ENCODE data around the gene XPO4.

Gene XPO4

DNA sequence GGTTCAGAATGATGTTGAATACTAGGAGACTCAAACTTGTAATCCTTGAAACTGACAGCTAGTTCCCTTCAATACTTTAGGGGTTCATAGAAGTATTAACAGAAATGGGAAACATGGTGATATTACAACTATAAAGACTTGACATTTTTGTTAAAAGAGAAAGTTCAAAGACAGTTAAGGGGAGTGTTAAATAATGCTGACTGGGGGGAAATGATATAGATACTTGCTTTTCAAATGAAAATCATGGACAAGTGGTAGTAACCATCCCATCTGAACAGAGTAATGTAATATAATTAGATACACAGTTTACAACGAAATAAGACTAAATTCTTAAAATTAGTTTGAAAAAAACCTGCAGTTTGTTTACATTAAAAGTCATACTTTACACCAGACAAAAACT, 122.2 kb downstream of the XPO4 start:
- Histone ChIP-seq H3K36me3 (ENCODE audit: low read depth) (peaks cover 29% of the 10 kb centered on the region), H3K4me1 (ENCODE audit: insufficient read depth, poor library complexity, severe bottlenecking) (no peaks in the 10 kb centered on the region), H3K27ac (ENCODE audit: poor library complexity, severe bottlenecking) (no peak overlapping the region), H3K9me3 (ENCODE audit: severe bottlenecking) (no peaks in the 10 kb centered on the region), H3K4me3 (ENCODE audit: severe bottlenecking) (no peak overlapping the region), H3K27me3 (ENCODE audit: insufficient read depth, poor library complexity, severe bottlenecking) (no peaks in the 10 kb centered on the region)
- ATAC-seq (ENCODE audit: low read depth) (no peak), DNase-seq (ENCODE audit: low spot score) (no peak)
- no peak for TF ChIP-seq CTCF (IDR thresholded peaks at IDR 0.05; ENCODE audit: poor library complexity, severe bottlenecking)

DNA sequence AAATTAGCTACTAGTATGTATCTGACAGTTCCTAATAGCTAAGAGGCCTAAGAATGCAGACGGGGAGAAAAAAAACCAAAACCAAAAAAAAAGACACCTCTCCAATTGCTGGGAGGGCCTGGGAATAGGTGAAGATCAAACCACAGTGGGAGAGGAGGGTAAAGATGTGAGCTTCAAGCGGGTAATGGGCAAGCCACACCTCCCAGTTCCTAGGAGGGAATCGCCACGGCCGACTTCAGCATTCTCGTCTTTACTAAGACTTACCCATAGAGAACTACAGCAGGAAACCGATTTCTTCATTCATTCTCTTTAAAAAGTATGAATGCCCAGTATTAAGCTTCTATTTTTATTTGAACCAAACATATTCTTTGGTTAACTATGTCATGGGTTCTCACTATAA, 123.1 kb downstream of the XPO4 start:
- no peaks in the 10 kb centered on the region for H3K9me3 ChIP-seq (ENCODE audit: severe bottlenecking)
- no peaks in the 10 kb centered on the region for H3K4me1 ChIP-seq (ENCODE audit: insufficient read depth, poor library complexity, severe bottlenecking)
- no peak overlapping the region for H3K27ac ChIP-seq (ENCODE audit: poor library complexity, severe bottlenecking)
- no peak overlapping the region for H3K4me3 ChIP-seq (ENCODE audit: severe bottlenecking)
- no peak for DNase-seq (ENCODE audit: low spot score)
- H3K27me3 ChIP-seq (ENCODE audit: insufficient read depth, poor library complexity, severe bottlenecking): no peaks in the 10 kb centered on the region
- no peak for ATAC-seq (ENCODE audit: low read depth)
- H3K36me3 ChIP-seq (ENCODE audit: low read depth): peaks cover 28% of the 10 kb centered on the region
- no peak for TF ChIP-seq CTCF (IDR thresholded peaks at IDR 0.05; ENCODE audit: poor library complexity, severe bottlenecking)

GRCh38 chr13:20778311-20778710, 124.2 kb downstream of the XPO4 start:
- Histone ChIP-seq H3K27me3 (ENCODE audit: insufficient read depth, poor library complexity, severe bottlenecking) (no peaks in the 10 kb centered on the region), H3K36me3 (ENCODE audit: low read depth) (peaks cover 19% of the 10 kb centered on the region), H3K9me3 (ENCODE audit: severe bottlenecking) (no peaks in the 10 kb centered on the region), H3K4me3 (ENCODE audit: severe bottlenecking) (no peak overlapping the region), H3K27ac (ENCODE audit: poor library complexity, severe bottlenecking) (no peak overlapping the region), H3K4me1 (ENCODE audit: insufficient read depth, poor library complexity, severe bottlenecking) (no peaks in the 10 kb centered on the region)
- no peak for DNase-seq (ENCODE audit: low spot score)
- TF ChIP-seq CTCF (IDR thresholded peaks at IDR 0.05; ENCODE audit: poor library complexity, severe bottlenecking): no peak
- no peak for ATAC-seq (ENCODE audit: low read depth)

- no peak for ATAC-seq (ENCODE audit: low read depth)
Observed at GRCh38 chr13:20776751-20777150, 125.8 kb downstream of the XPO4 start.

More at GRCh38 chr13:20776751-20777150, 125.8 kb downstream of the XPO4 start:
- Histone ChIP-seq H3K4me3 (ENCODE audit: severe bottlenecking) (no peak overlapping the region), H3K36me3 (ENCODE audit: low read depth) (peaks cover 12% of the 10 kb centered on the region; the same call in 1 of the 2 replicates), H3K9me3 (ENCODE audit: severe bottlenecking) (no peaks in the 10 kb centered on the region), H3K27me3 (ENCODE audit: insufficient read depth, poor library complexity, severe bottlenecking) (no peaks in the 10 kb centered on the region), H3K4me1 (ENCODE audit: insufficient read depth, poor library complexity, severe bottlenecking) (peaks cover 6% of the 10 kb centered on the region), H3K27ac (ENCODE audit: poor library complexity, severe bottlenecking) (no peak overlapping the region)
- no peak for TF ChIP-seq CTCF (IDR thresholded peaks at IDR 0.05; ENCODE audit: poor library complexity, severe bottlenecking)
- DNase-seq (ENCODE audit: low spot score): no peak
